H1 (cell line): ENCODE results near the gene SPRR4.

ENCODE experiments used
- CBX5 ChIP-seq: fragments of 300-800, 300-1000 bp; sonication (generic); IDR thresholded peaks from 2 replicates; pipeline ENCODE4 v1.7.1; 2016; ENCODE audit warnings: antibody characterized with exemption, low read length, low read depth
- CTCF ChIP-seq, 3 experiments: IDR thresholded peaks; 1 replicate in 2 of 3; 2 replicates in 1 of 3; pipeline versions ENCODE4 v1.5.1 to v1.6.1; 2011; ENCODE audit warnings: low read length in 3 of 3, mild to moderate bottlenecking in 3 of 3, inconsistent platforms in 2 of 3, low read depth in 1 of 3, moderate library complexity in 1 of 3; ENCODE audit not compliant: insufficient read depth in 1 of 3; ENCODE audit errors: control extremely low read depth in 1 of 3
- JUND ChIP-seq: IDR thresholded peaks from 2 replicates; pipeline ENCODE4 v1.6.1; 2011; ENCODE audit warnings: mild to moderate bottlenecking, improper control_type of control experiment, low read length
- MAFK ChIP-seq: IDR thresholded peaks from 2 replicates; pipeline ENCODE4 v1.6.1; 2012; ENCODE audit warnings: low read depth, mild to moderate bottlenecking, improper control_type of control experiment, low read length
- POLR2AphosphoS5 ChIP-seq: IDR thresholded peaks from 2 replicates; pipeline ENCODE4 v1.6.1; 2011; ENCODE audit warnings: low read depth, low read length
- SIN3A ChIP-seq, 2 experiments: IDR thresholded peaks in 1 of 2; conservative IDR thresholded peaks in 1 of 2; 2 replicates each; pipeline ENCODE4 v1.6.1; 2011 to 2012; ENCODE audit warnings: low read length in 2 of 2, improper control_type of control experiment in 1 of 2, low read depth in 1 of 2, mild to moderate bottlenecking in 1 of 2

DNA sequence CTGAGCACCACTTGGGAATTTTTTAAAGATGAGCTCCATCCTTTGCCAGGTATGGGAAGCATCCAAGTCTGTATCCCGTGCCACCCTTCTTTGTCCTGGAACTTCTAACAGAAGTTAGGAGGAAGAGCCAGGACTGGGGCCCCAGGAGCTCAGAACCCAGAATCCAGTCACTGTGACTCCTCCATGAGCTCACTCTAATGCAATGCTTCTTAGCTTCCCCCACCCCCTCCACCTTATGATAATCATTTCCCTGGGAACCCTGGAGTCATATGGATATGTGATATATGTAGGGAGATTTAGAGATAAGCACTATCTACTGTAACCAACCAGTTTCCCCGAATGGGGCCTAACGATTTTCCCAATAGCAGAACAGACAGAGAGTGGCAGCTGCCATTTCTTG is 24.2 kb upstream of the SPRR4 start:
- TF ChIP-seq MAFK: no peak
- TF ChIP-seq CBX5: no peak
- no peak for TF ChIP-seq SIN3A (conservative IDR thresholded peaks at IDR 0.05 in 1 of 2, IDR thresholded peaks at IDR 0.05 in 1 of 2; ENCODE audit: low read depth in 1 of 2, low read length in 2 of 2)
- no peak for TF ChIP-seq POLR2AphosphoS5
- TF ChIP-seq CTCF (IDR thresholded peaks at IDR 0.05; ENCODE audit: control extremely low read depth in 1 of 3, insufficient read depth in 1 of 3, low read depth in 1 of 3, low read length in 3 of 3): no peak
- TF ChIP-seq JUND: no peak
